ENCODE measurements around the gene RCN2. TPM values are rescaled to one million over a fixed set of nuclear protein-coding genes. Genes with fewer than 3 reads are reported as not detected.

RCN2 gene
- total and polyA plus RNA-seq, 2 of the 8 experiments (the other 6 are each of a cell fraction or from before 2014, with no cell fraction given): 65.6 to 137 TPM

DNA sequence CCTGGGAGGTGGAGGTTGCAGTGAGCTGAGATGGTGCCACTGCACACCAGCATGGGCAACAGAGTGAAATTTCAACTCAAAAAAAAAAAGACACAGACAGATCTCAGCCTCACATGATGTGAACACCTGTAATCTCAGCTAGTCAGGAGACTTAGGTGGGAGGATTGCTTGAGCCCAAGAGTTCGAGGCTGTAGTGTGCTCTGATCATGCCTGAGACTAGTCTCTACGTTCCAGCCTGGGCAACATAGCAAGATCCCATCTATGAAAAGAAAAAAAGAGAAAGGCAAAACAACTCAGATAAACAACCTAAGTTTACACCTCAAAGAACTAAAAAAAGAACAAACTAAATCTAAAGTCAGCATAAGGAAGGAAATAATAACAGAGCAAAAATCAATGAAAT, 37.4 kb upstream of the RCN2 start:
- H2BK15ac ChIP-seq (ENCODE audit: low read length): no peak overlapping the region
- no peak overlapping the region for H3K4me2 ChIP-seq (ENCODE audit: insufficient read depth in 1 of 2, low read depth in 2 of 2, low read length in 2 of 2)
- H4K91ac ChIP-seq (replicated peaks; ENCODE audit: insufficient read length, low read length): no peak overlapping the region
- H3K36me3 ChIP-seq (ENCODE audit: control insufficient read depth in 2 of 4, insufficient read depth in 4 of 4, low read length in 3 of 4): no peaks in the 10 kb centered on the region
- H3K14ac ChIP-seq (ENCODE audit: insufficient read length): no peak overlapping the region
- H4K5ac ChIP-seq (ENCODE audit: insufficient read length, low read depth, low read length): no peak overlapping the region
- H3K4ac ChIP-seq (replicated peaks; ENCODE audit: insufficient read length, low read depth, low read length): no peak overlapping the region
- H3K9me3 ChIP-seq (ENCODE audit: insufficient read depth in 2 of 2, low read depth in 1 of 2, low read length in 1 of 2): peaks cover 2 to 6% of the 10 kb centered on the region in 2 experiments; a peak in 3 of 4 replicates
- H2AK5ac ChIP-seq (ENCODE audit: low read depth, low read length): no peak overlapping the region
- ChIA-PET POLR2A (ENCODE audit: partially characterized antibody) (no interaction called here), CTCF (ENCODE audit: partially characterized antibody) (no interaction called here)
- H3K27ac ChIP-seq (ENCODE audit: low read depth, low read length): no peak overlapping the region
- H2AFZ ChIP-seq (ENCODE audit: low read length): no peak overlapping the region
- no peak overlapping the region for H2BK120ac ChIP-seq (replicated peaks; ENCODE audit: low read depth, low read length)
- no peak overlapping the region for H3K18ac ChIP-seq (ENCODE audit: extremely low read depth, low read length)
- H2BK5ac ChIP-seq (ENCODE audit: low read depth, low read length): no peak overlapping the region
- no peaks in the 10 kb centered on the region for H3K27me3 ChIP-seq (replicated peaks in 1 of 4; ENCODE audit: control insufficient read depth in 3 of 4, extremely low read depth in 1 of 4, insufficient read depth in 3 of 4, low read length in 3 of 4)
- WGBS, 2 experiments (ENCODE audit: extremely low coverage in 1 of 2, insufficient coverage in 1 of 2, insufficient read length in 1 of 2, insufficient replicate concordance in 2 of 2, low coverage in 1 of 2, low lambda C conversion rate in 2 of 2, missing lambda C conversion rate in 1 of 2): 90% methylated on average over 2 of the region's 2 CpGs; no CpG with 5 or more reads in 1 of the 2 experiments
- H2BK20ac ChIP-seq (ENCODE audit: low read length): no peak overlapping the region
- TF ChIP-seq, protein P1, sequence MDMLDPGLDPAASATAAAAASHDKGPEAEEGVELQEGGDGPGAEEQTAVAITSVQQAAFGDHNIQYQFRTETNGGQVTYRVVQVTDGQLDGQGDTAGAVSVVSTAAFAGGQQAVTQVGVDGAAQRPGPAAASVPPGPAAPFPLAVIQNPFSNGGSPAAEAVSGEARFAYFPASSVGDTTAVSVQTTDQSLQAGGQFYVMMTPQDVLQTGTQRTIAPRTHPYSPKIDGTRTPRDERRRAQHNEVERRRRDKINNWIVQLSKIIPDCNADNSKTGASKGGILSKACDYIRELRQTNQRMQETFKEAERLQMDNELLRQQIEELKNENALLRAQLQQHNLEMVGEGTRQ (IDR thresholded peaks at IDR 0.05; ENCODE audit: low read length): no peak
- TF ChIP-seq CHD1 (IDR thresholded peaks at IDR 0.05; ENCODE audit: low read depth, low read length) (no peak), RAD21 (IDR thresholded peaks at IDR 0.05 in 1 of 2, conservative IDR thresholded peaks at IDR 0.05 in 1 of 2; ENCODE audit: low read depth in 2 of 2, low read length in 2 of 2) (no peak), ASH2L (IDR thresholded peaks at IDR 0.05; ENCODE audit: low read length) (no peak), SIX5 (IDR thresholded peaks at IDR 0.05; ENCODE audit: low read depth, low read length) (no peak), POLR2A (IDR thresholded peaks at IDR 0.05; ENCODE audit: control extremely low read depth in 1 of 2, low read depth in 2 of 2, low read length in 2 of 2) (no peak), RXRA (IDR thresholded peaks at IDR 0.05; ENCODE audit: insufficient read depth, low read depth, low read length) (no peak), EP300 (IDR thresholded peaks at IDR 0.05; ENCODE audit: borderline replicate concordance in 1 of 2, low read depth in 2 of 2, low read length in 2 of 2) (no peak)
- no peak overlapping the region for H2BK12ac ChIP-seq (ENCODE audit: low read depth, low read length)
- H3K56ac ChIP-seq (replicated peaks; ENCODE audit: insufficient read length, low read depth, low read length): no peak overlapping the region
- H3K4me3 ChIP-seq (ENCODE audit: extremely low read depth in 1 of 4, insufficient read depth in 2 of 4, low read depth in 3 of 4, low read length in 4 of 4): no peak overlapping the region
- FAIRE-seq (no peak), DNase-seq (ENCODE audit: low read depth in 1 of 2, low spot score in 2 of 2) (no peak)
- H4K20me1 ChIP-seq (replicated peaks in 1 of 2; ENCODE audit: control insufficient read depth in 1 of 2, insufficient read depth in 2 of 2, low read length in 2 of 2): no peaks in the 10 kb centered on the region
- H3K23me2 ChIP-seq (ENCODE audit: low read depth, low read length): no peaks in the 10 kb centered on the region
- no peak overlapping the region for H3K23ac ChIP-seq (ENCODE audit: insufficient read length)
- H3K79me1 ChIP-seq (ENCODE audit: low read depth, low read length): no peaks in the 10 kb centered on the region; the same call in 1 of the 2 replicates
- no peak overlapping the region for H4K8ac ChIP-seq (ENCODE audit: extremely low read depth, insufficient read depth, low read length)
- no peak overlapping the region for H3K9ac ChIP-seq (replicated peaks in 1 of 4; ENCODE audit: extremely low read depth in 1 of 4, low read depth in 3 of 4, low read length in 3 of 4)
- H3K4me1 ChIP-seq (replicated peaks in 1 of 4; ENCODE audit: control insufficient read depth in 3 of 4, insufficient read depth in 4 of 4, low read length in 3 of 4): no peaks in the 10 kb centered on the region
- no peaks in the 10 kb centered on the region for H3K79me2 ChIP-seq (ENCODE audit: control insufficient read depth in 1 of 2, insufficient read depth in 2 of 2, low read length in 2 of 2)

Data from H1 (cell line).